DND-41 (cell line): ENCODE results near the gene KIAA1755.

ENCODE experiments used
- EZH2 ChIP-seq: IDR thresholded peaks from 3 replicates; pipeline ENCODE4 v1.6.1; 2012; ENCODE audit warnings: borderline replicate concordance, low read depth, mild to moderate bottlenecking, moderate library complexity, low read length, inconsistent platforms; ENCODE audit not compliant: severe bottlenecking
- TF ChIP-seq, protein P1 (sequence below): IDR thresholded peaks from 2 replicates; pipeline ENCODE4 v1.5.1; 2012; ENCODE audit warnings: borderline replicate concordance, low read length, moderate library complexity, mild to moderate bottlenecking; ENCODE audit not compliant: poor library complexity, severe bottlenecking; ENCODE audit errors: extremely low read depth

DNA sequence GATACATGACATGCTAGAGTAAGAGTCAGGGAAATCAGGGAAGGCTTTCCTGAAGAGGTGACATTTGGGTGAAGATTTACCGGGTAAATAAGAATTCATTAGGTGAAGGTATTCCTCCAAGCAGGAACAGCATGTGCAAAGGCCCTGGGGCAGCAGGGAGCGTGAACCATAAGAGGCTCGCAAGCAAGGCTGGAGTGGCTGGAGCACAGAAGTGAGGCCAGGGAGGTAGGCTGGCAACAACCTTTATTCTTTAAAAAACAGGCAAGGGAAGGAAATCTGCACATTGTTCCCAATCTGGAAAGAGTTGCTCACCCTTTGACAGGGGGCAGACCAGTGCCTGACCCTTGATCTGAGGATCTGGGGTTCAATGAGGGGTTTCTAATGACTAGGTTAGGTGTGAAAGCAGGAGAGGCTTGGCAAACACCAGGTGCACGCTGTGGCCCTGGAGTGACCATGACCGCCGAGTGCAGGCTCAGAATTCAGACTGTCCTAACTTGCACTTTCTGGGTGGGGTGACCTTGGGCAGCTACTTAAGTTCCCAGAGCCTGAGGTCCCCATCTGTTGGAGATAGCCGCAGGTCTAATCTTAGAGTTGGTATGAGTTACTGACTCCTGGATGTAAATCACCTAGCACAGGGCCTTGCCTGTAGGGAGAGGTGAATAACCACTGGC is 1.9 kb downstream of the KIAA1755 start:
- TF ChIP-seq EZH2 = no peak
- TF ChIP-seq, protein P1, sequence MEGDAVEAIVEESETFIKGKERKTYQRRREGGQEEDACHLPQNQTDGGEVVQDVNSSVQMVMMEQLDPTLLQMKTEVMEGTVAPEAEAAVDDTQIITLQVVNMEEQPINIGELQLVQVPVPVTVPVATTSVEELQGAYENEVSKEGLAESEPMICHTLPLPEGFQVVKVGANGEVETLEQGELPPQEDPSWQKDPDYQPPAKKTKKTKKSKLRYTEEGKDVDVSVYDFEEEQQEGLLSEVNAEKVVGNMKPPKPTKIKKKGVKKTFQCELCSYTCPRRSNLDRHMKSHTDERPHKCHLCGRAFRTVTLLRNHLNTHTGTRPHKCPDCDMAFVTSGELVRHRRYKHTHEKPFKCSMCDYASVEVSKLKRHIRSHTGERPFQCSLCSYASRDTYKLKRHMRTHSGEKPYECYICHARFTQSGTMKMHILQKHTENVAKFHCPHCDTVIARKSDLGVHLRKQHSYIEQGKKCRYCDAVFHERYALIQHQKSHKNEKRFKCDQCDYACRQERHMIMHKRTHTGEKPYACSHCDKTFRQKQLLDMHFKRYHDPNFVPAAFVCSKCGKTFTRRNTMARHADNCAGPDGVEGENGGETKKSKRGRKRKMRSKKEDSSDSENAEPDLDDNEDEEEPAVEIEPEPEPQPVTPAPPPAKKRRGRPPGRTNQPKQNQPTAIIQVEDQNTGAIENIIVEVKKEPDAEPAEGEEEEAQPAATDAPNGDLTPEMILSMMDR = no peak
